Occipital lobe (tissue), 3 donors: ENCODE data around the gene PIK3R2. TPM values are rescaled to one million over a fixed set of nuclear protein-coding genes. Genes with fewer than 3 reads are reported as not detected.
"Not testable (repeated sequence)": the region's sequence is repeated elsewhere in the genome, so short reads cannot be mapped to it uniquely, and the experiment has no call there.

Source experiments
- DNase-seq: peaks from one replicate; lab custom pipeline; 2025; lab: John Stamatoyannopoulos, UW
- small RNA-seq: library from RNA; depleted of rRNA; stranded (forward); fragments of <200 nt; gene quantifications from one replicate; pipeline ENCODE3, GENCODE V24; 2014
- total RNA-seq: library from RNA; depleted of rRNA; stranded (reverse); fragments of >200 nt; gene quantifications from one replicate; pipeline ENCODE4 v1.2.3, GENCODE V29; 2014

Gene PIK3R2
- total RNA-seq, 1 donor from 2014 or later, result 43.5 TPM

GRCh38 chr19:18202397-18202777 is 49.4 kb downstream of the PIK3R2 start:
- DNase-seq, result no peak

- DNase-seq, result no peak
Observed at GRCh38 chr19:18202778-18203407, 49.9 kb downstream of the PIK3R2 start.

GRCh38 chr19:18203408-18203862 is 50.5 kb downstream of the PIK3R2 start:
- no peak for DNase-seq

- DNase-seq, result peak; percentile 100
Observed at GRCh38 chr19:18203863-18204393, 51.0 kb downstream of the PIK3R2 start, which contains the start of gene RAB3A. Gene RAB3A (minus strand): TSS chr19:18204042. CDS start chr19:18202740, 1,302 bp downstream.

- DNase-seq, result no peak
Observed at GRCh38 chr19:18204394-18205199, 51.6 kb downstream of the PIK3R2 start.

- DNase-seq, result peak; percentile 75
Observed at GRCh38 chr19:18205200-18205892, 52.4 kb downstream of the PIK3R2 start.

- no peak for DNase-seq
Observed at GRCh38 chr19:18206018-18206417, 53.1 kb downstream of the PIK3R2 start.

- DNase-seq, result no peak
Observed at GRCh38 chr19:18208098-18208951, 55.4 kb downstream of the PIK3R2 start.

- DNase-seq, result not testable (repeated sequence)
Observed at GRCh38 chr19:18209912-18210311, 56.9 kb downstream of the PIK3R2 start.

- no peak for DNase-seq
Observed at GRCh38 chr19:18211683-18212082, 58.7 kb downstream of the PIK3R2 start.

- DNase-seq, result no peak
Observed at GRCh38 chr19:18214779-18215433, 61.9 kb downstream of the PIK3R2 start.

- DNase-seq, result no peak
Observed at GRCh38 chr19:18216789-18217188, 63.8 kb downstream of the PIK3R2 start.

- no peak for DNase-seq
Observed at GRCh38 chr19:18218159-18218558, 65.2 kb downstream of the PIK3R2 start.

GRCh38 chr19:18218600-18218999 is 65.6 kb downstream of the PIK3R2 start:
- no peak for DNase-seq

Small RNAs within 50 kb of the gene (small RNA-seq; reads per million reads assigned to genes)
- gene IFI30, result not detected

Other genes with a start within 250 kb of the PIK3R2 start
- 13.9 TPM for gene CCDC124, start 220.1 kb upstream of the PIK3R2 start, total RNA-seq
- 30.1 TPM for gene KCNN1, start 186.1 kb upstream of the PIK3R2 start, total RNA-seq
- 5.1 TPM for gene ARRDC2, start 145.0 kb upstream of the PIK3R2 start, total RNA-seq
- gene IL12RB1, start 66.2 kb upstream of the PIK3R2 start, total RNA-seq, result 0.47 TPM
- gene MAST3, start 55.4 kb upstream of the PIK3R2 start, total RNA-seq, result 5.0 TPM
- 0.62 TPM for gene IFI30, start 20.6 kb downstream of the PIK3R2 start, total RNA-seq
- gene MPV17L2, start 40.1 kb downstream of the PIK3R2 start, total RNA-seq, result 7.8 TPM
- gene RAB3A, start 50.9 kb downstream of the PIK3R2 start, total RNA-seq, result 50.4 TPM
- gene PDE4C, start 73.3 kb downstream of the PIK3R2 start, total RNA-seq, result 0.47 TPM
- gene IQCN, start 121.3 kb downstream of the PIK3R2 start, total RNA-seq, result 0.47 TPM
- 70.7 TPM for gene JUND, start 128.5 kb downstream of the PIK3R2 start, total RNA-seq
- gene LSM4, start 169.9 kb downstream of the PIK3R2 start, total RNA-seq, result 72.2 TPM
- 14.2 TPM for gene PGPEP1, start 187.4 kb downstream of the PIK3R2 start, total RNA-seq
- not detected for gene GDF15, start 233.0 kb downstream of the PIK3R2 start, total RNA-seq
- 0.78 TPM for gene LRRC25, start 244.5 kb downstream of the PIK3R2 start, total RNA-seq